Endodermal cell (in vitro differentiated cells): ENCODE measurements around the gene RIMS3. TPM values are rescaled to one million over a fixed set of nuclear protein-coding genes. Genes with fewer than 3 reads are reported as not detected.

Experiments
- DNase-seq: peaks from one replicate; pipeline ENCODE4 v3.0.0-alpha.2; 2017
- H3K27ac ChIP-seq: 2 replicates; pipeline ENCODE4 v1.5.1; 2013; ENCODE audit warnings: mild to moderate bottlenecking, low read depth, low read length, moderate library complexity
- H3K27me3 ChIP-seq: 2 replicates; pipeline ENCODE4 v1.6.1; 2013; ENCODE audit warnings: mild to moderate bottlenecking, low read length, moderate library complexity; ENCODE audit not compliant: insufficient read depth, control insufficient read depth, poor library complexity, severe bottlenecking
- H3K36me3 ChIP-seq: 2 replicates; pipeline ENCODE4 v1.7.0; 2013; ENCODE audit warnings: mild to moderate bottlenecking, low read length, moderate library complexity; ENCODE audit not compliant: control insufficient read depth, insufficient read depth
- H3K4me1 ChIP-seq: one replicate; pipeline ENCODE4 v1.7.0; 2013; ENCODE audit warnings: low read length; ENCODE audit not compliant: control insufficient read depth, insufficient read depth
- H3K4me3 ChIP-seq: 2 replicates; pipeline ENCODE4 v1.5.1; 2013; ENCODE audit warnings: mild to moderate bottlenecking, low read length, moderate library complexity
- H3K9ac ChIP-seq: 2 replicates; pipeline ENCODE4 v1.6.1; 2013; ENCODE audit warnings: mild to moderate bottlenecking, low read length, moderate library complexity; ENCODE audit not compliant: poor library complexity, severe bottlenecking; ENCODE audit errors: extremely low read depth
- H3K9me3 ChIP-seq: 2 replicates; pipeline ENCODE4 v1.6.1; 2013; ENCODE audit warnings: mild to moderate bottlenecking, low read length, moderate library complexity; ENCODE audit not compliant: control insufficient read depth
- H3K27ac Mint-ChIP-seq: 2 replicates; pipeline ENCODE4 v1.8.0; 2020; ENCODE audit warnings: mixed read lengths
- H3K27me3 Mint-ChIP-seq: 2 replicates; pipeline ENCODE4 v1.8.0; 2021; ENCODE audit warnings: mild to moderate bottlenecking, mixed read lengths; ENCODE audit not compliant: insufficient read depth
- H3K36me3 Mint-ChIP-seq: 2 replicates; pipeline ENCODE4 v1.8.0; 2020; ENCODE audit warnings: low read depth, mixed read lengths
- H3K4me1 Mint-ChIP-seq: 2 replicates; pipeline ENCODE4 v1.8.0; 2020; ENCODE audit warnings: mixed read lengths
- H3K4me3 Mint-ChIP-seq: 2 replicates; pipeline ENCODE4 v1.8.0; 2020; ENCODE audit warnings: mild to moderate bottlenecking, moderate library complexity, mixed read lengths
- H3K9me3 Mint-ChIP-seq: 2 replicates; pipeline ENCODE4 v1.8.0; 2020; ENCODE audit warnings: mild to moderate bottlenecking, mixed read lengths
- CTCF ChIP-seq: fragments of 200-600 bp; sonication (generic); conservative IDR thresholded peaks from 2 replicates; pipeline ENCODE4 v1.5.0; 2021; ENCODE audit warnings: antibody characterized with exemption, mild to moderate bottlenecking
- WGBS, 2 experiments: methylation state at CpG; one replicate each; pipeline versions ENCODE4 v1.1.5 to v1.1.7; 2013; ENCODE audit warnings: missing lambda C conversion rate in 2 of 2, mixed read lengths in 1 of 2; ENCODE audit not compliant: insufficient coverage in 1 of 2, insufficient read length in 1 of 2; 5-methylcytosine and 5-hydroxymethylcytosine counted together
- total RNA-seq, 2 donors: library from RNA; stranded (reverse); fragmentation: NEBNext Ultra II Directional in 1 of 2; extraction: Animal tissue kit (Norgen Biotek cat#: 25700) in 1 of 2; gene quantifications; 2 replicates in 1 of 2; 3 replicates in 1 of 2; pipeline ENCODE4 v1.2.1, GENCODE V29; 2021

RIMS3 gene
- total RNA-seq, 2 donors from 2014 or later = 8.0 to 12.0 TPM

GRCh38 chr1:40612345-40612831 is 53.1 kb downstream of the RIMS3 start:
- 25 to 51% methylated on average over 5 to 11 of the region's 11 CpGs for WGBS, 2 experiments
- peaks cover 2% of the 10 kb centered on the region for H3K9me3 Mint-ChIP-seq
- H3K9ac ChIP-seq = no peak overlapping the region

GRCh38 chr1:40610156-40610555 is 55.3 kb downstream of the RIMS3 start:
- 91 to 100% methylated on average over 1 to 7 of the region's 7 CpGs for WGBS, 2 experiments
- H3K4me3 ChIP-seq = no peak overlapping the region

More at GRCh38 chr1:40612345-40612831, 53.1 kb downstream of the RIMS3 start:
- no peaks in the 10 kb centered on the region for H3K4me1 ChIP-seq
- H3K36me3 ChIP-seq = no peaks in the 10 kb centered on the region
- H3K4me3 Mint-ChIP-seq = no peak overlapping the region
- H3K4me3 ChIP-seq = no peak overlapping the region
- no peaks in the 10 kb centered on the region for H3K4me1 Mint-ChIP-seq
- no peaks in the 10 kb centered on the region for H3K27me3 ChIP-seq
- no peak overlapping the region for H3K27ac Mint-ChIP-seq
- H3K36me3 Mint-ChIP-seq = no peaks in the 10 kb centered on the region
- H3K9me3 ChIP-seq = no peaks in the 10 kb centered on the region
- peak; percentile 92 for DNase-seq
- TF ChIP-seq CTCF = peak; percentile 91
- no peaks in the 10 kb centered on the region for H3K27me3 Mint-ChIP-seq
- H3K27ac ChIP-seq = no peak overlapping the region

GRCh38 chr1:40607921-40608320 is 57.6 kb downstream of the RIMS3 start:
- H3K9me3 ChIP-seq = no peaks in the 10 kb centered on the region
- H3K4me3 ChIP-seq = no peak overlapping the region
- WGBS, 2 experiments = 40 to 64% methylated on average over 1 of the region's 1 CpG
- H3K27me3 ChIP-seq = no peaks in the 10 kb centered on the region
- DNase-seq = no peak
- H3K36me3 ChIP-seq = no peaks in the 10 kb centered on the region
- H3K9me3 Mint-ChIP-seq = no peaks in the 10 kb centered on the region
- H3K4me3 Mint-ChIP-seq = no peak overlapping the region
- H3K9ac ChIP-seq = no peak overlapping the region
- peaks cover 3% of the 10 kb centered on the region for H3K27me3 Mint-ChIP-seq
- TF ChIP-seq CTCF = no peak
- no peaks in the 10 kb centered on the region for H3K4me1 ChIP-seq
- H3K27ac Mint-ChIP-seq = no peak overlapping the region
- H3K27ac ChIP-seq = no peak overlapping the region
- no peaks in the 10 kb centered on the region for H3K4me1 Mint-ChIP-seq
- no peaks in the 10 kb centered on the region for H3K36me3 Mint-ChIP-seq

More at GRCh38 chr1:40610156-40610555, 55.3 kb downstream of the RIMS3 start:
- no peak overlapping the region for H3K27ac ChIP-seq
- H3K27ac Mint-ChIP-seq = no peak overlapping the region
- no peak overlapping the region for H3K9ac ChIP-seq
- no peak for DNase-seq
- no peaks in the 10 kb centered on the region for H3K9me3 ChIP-seq
- H3K27me3 ChIP-seq = no peaks in the 10 kb centered on the region
- H3K4me1 ChIP-seq = no peaks in the 10 kb centered on the region
- H3K36me3 ChIP-seq = no peaks in the 10 kb centered on the region
- peaks cover 3% of the 10 kb centered on the region for H3K27me3 Mint-ChIP-seq
- no peaks in the 10 kb centered on the region for H3K36me3 Mint-ChIP-seq
- no peaks in the 10 kb centered on the region for H3K4me1 Mint-ChIP-seq
- no peaks in the 10 kb centered on the region for H3K9me3 Mint-ChIP-seq
- no peak overlapping the region for H3K4me3 Mint-ChIP-seq
- TF ChIP-seq CTCF = no peak
